Retinal pigment epithelial cell (primary cell): Measurements from ENCODE around the gene PDK2.

Experiments
- DNase-seq: peaks from one replicate; pipeline ENCODE4 v3.0.0-alpha.2; 2010; ENCODE audit warnings: low read depth
- H3K4me3 ChIP-seq: 2 replicates; pipeline ENCODE4 v1.5.1; 2011; ENCODE audit warnings: mild to moderate bottlenecking, low read length, control low read depth, moderate library complexity
- CTCF ChIP-seq: conservative IDR thresholded peaks from 2 replicates; pipeline ENCODE4 v1.5.1; 2011; ENCODE audit warnings: low read depth, low read length, control low read depth, inconsistent platforms

PDK2 gene

GRCh38 chr17:50078430-50078829, 16.7 kb upstream of the PDK2 start:
- no peak for TF ChIP-seq CTCF
- DNase-seq: no peak
- no peak overlapping the region for H3K4me3 ChIP-seq

GRCh38 chr17:50079334-50080095, 15.6 kb upstream of the PDK2 start:
- no peak overlapping the region for H3K4me3 ChIP-seq
- DNase-seq: no peak
- TF ChIP-seq CTCF: peak; percentile 63

DNA sequence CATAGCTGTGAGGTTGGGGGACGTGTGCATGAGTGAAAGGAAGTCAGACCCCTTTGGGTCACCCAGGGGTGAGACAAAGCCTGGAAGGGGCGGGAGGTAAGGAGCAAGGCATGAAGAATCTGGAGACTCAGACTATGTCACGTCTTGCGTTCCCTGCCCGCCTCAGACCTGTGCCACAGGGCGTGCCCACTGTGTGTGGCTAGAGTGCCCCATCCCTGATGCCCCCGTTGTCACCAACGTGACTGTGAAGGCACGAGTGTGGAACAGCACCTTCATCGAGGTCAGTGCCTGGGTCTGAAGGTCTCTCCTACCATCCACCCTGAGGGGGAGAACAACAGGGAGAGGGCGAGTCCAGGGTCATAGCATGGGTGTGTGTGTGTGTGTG, 15.1 kb upstream of the PDK2 start:
- no peak overlapping the region for H3K4me3 ChIP-seq
- TF ChIP-seq CTCF: no peak
- DNase-seq: no peak

DNA sequence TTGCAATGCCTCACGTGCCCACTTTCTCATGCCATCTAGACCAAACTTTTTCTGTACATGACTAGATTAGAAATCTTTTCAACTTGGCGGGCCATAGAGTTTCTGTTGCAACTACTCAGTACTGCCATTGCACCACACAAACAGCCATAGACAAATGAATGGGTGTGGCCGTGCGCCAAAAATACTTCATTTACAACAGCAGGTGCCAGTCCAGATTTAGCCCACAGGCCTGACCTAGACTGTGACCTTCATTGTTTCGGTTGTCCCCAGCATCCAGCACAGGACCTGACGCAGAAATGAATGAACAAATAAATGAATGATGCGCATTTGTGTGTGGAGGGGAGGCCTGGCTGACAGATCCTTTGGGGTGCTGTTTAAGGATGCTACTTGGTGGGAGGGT, 14.3 kb upstream of the PDK2 start:
- TF ChIP-seq CTCF: no peak
- DNase-seq: no peak
- H3K4me3 ChIP-seq: no peak overlapping the region

DNA sequence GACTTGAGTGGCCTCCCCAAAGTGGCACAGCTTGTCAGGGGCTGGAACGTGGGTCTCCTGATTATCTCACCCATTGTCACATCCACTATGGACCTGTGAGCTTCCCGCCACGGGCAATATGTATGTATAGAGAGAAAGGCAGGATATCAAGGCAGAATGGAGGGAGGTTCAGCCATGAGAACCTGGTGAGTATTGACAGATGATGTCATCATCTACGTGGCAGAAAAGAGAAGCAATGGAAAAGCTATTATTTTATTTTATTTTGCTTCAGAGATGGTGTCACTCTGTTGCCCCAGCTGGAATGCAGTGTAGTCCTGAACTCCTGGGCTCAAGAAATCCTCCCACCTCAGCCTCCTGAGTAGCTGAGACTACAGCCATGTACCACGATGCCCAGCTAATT, 13.4 kb upstream of the PDK2 start:
- no peak overlapping the region for H3K4me3 ChIP-seq
- TF ChIP-seq CTCF: no peak
- DNase-seq: no peak

- TF ChIP-seq CTCF: peak; percentile 95
- no peak overlapping the region for H3K4me3 ChIP-seq
- no peak for DNase-seq
Observed at GRCh38 chr17:50087246-50087911, 7.8 kb upstream of the PDK2 start.

- TF ChIP-seq CTCF: no peak
- DNase-seq: no peak
- H3K4me3 ChIP-seq: no peak overlapping the region
Observed at GRCh38 chr17:50087912-50088405, 7.2 kb upstream of the PDK2 start.
